Glomerular visceral epithelial cell (primary cell): ENCODE results near the gene CAV1.
"Not testable (repeated sequence)": the region's sequence is repeated elsewhere in the genome, so short reads cannot be mapped to it uniquely, and the experiment has no call there.

ENCODE experiments used
- DNase-seq: peaks from one replicate; pipeline ENCODE4 v3.0.0-alpha.2; 2016; ENCODE audit errors: extremely low spot score

The CAV1 gene

GRCh38 chr7:116582164-116582732, 57.4 kb downstream of the CAV1 start:
- no peak for DNase-seq

- DNase-seq: no peak
Observed at GRCh38 chr7:116582806-116583444, 58.1 kb downstream of the CAV1 start.

GRCh38 chr7:116583653-116584052, 58.8 kb downstream of the CAV1 start:
- DNase-seq: no peak

GRCh38 chr7:116584721-116585120, 59.9 kb downstream of the CAV1 start:
- no peak for DNase-seq

GRCh38 chr7:116585392-116585791, 60.6 kb downstream of the CAV1 start:
- no peak for DNase-seq

GRCh38 chr7:116585967-116586366, 61.1 kb downstream of the CAV1 start:
- DNase-seq: no peak

- not testable (repeated sequence) for DNase-seq
Observed at GRCh38 chr7:116587200-116587599, 62.4 kb downstream of the CAV1 start.

- peak; percentile 70 for DNase-seq
Observed at GRCh38 chr7:116588225-116588624, 63.4 kb downstream of the CAV1 start.

- DNase-seq: peak; percentile 60
Observed at GRCh38 chr7:116588641-116589594, 64.1 kb downstream of the CAV1 start.

GRCh38 chr7:116591202-116592040, 66.6 kb downstream of the CAV1 start:
- DNase-seq: no peak

- no peak for DNase-seq
Observed at GRCh38 chr7:116592041-116592355, 67.2 kb downstream of the CAV1 start.

GRCh38 chr7:116592445-116592844, 67.6 kb downstream of the CAV1 start:
- peak; percentile 56 for DNase-seq

- DNase-seq: no peak
Observed at GRCh38 chr7:116593359-116594075, 68.7 kb downstream of the CAV1 start.

- no peak for DNase-seq
Observed at GRCh38 chr7:116595063-116595462, 70.2 kb downstream of the CAV1 start.

- DNase-seq: no peak
Observed at GRCh38 chr7:116597384-116597783, 72.5 kb downstream of the CAV1 start.

- DNase-seq: no peak
Observed at GRCh38 chr7:116598278-116598677, 73.4 kb downstream of the CAV1 start.

- DNase-seq: no peak
Observed at GRCh38 chr7:116598861-116599260, 74.0 kb downstream of the CAV1 start.

- no peak for DNase-seq
Observed at GRCh38 chr7:116601426-116601825, 76.6 kb downstream of the CAV1 start.

- DNase-seq: no peak
Observed at GRCh38 chr7:116607299-116607698, 82.5 kb downstream of the CAV1 start.

- DNase-seq: peak; percentile 64
Observed at GRCh38 chr7:116610210-116610609, 85.4 kb downstream of the CAV1 start.

GRCh38 chr7:116610721-116611120, 85.9 kb downstream of the CAV1 start:
- no peak for DNase-seq
